Right renal pelvis (tissue), 4 donors: ENCODE results near the gene ADIPOR1. TPM values are rescaled to one million over a fixed set of nuclear protein-coding genes. Genes with fewer than 3 reads are reported as not detected.
A peak's percentile ranks its signal among the peaks of the same experiment; 100 is the strongest.
"Not testable (repeated sequence)": the region's sequence is repeated elsewhere in the genome, so short reads cannot be mapped to it uniquely, and the experiment has no call there.

Experiments used
- DNase-seq, 4 donors: peaks; one replicate each; pipeline ENCODE4 v3.0.0-alpha.2; 2013; ENCODE audit warnings: low read depth in 4 of 4, low spot score in 3 of 4, missing footprints in 1 of 4
- polyA plus RNA-seq, 4 donors: library from polyadenylated mRNA; unstranded; fragments of 120-200 nt; gene quantifications; one replicate each; pipeline ENCODE4 v1.2.1, GENCODE V29; 2013; ENCODE audit not compliant: insufficient read length in 4 of 4

Gene ADIPOR1
- polyA plus RNA-seq, 4 donors, result 82.6 to 85.0 (median 83.9) TPM

DNA sequence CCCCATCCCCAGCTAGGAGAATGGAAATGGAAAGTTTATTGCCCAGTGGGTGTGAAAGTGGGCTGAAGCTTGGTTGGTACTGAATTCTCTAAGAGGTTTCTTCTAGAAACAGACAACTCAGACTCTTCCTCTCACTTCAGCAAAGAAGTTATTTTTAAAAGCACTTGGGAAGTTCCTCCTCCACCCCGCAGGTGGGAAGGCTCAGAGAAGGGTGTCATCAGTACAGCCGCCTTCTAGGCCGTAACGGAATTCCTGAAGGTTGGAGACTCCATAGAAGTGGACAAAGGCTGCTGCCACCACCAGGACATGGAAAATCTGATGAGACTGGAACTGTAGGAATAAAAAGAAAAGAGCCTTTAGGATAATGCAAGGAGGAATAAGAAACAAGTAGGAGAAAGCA is 16.7 kb downstream of the ADIPOR1 start:
- no peak for DNase-seq

DNA sequence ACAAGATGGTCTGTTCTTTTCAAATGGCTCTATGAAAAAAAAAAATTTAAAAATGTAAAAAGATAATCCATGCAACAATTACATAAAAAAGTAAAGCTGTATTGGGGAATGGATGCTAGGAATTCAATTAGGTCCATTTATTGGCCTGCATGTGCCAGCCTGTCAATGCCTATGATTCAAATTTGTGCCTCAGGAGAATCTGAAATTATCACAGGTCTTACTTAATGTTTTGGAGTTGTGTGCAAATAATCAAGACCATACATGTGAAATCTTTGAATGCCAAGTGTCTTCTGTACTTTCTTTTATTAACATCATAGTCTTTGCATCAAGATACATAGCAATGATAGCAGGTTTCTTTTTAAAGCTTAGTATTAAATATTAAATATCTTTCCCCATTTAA is 17.6 kb downstream of the ADIPOR1 start:
- DNase-seq, result no peak

DNA sequence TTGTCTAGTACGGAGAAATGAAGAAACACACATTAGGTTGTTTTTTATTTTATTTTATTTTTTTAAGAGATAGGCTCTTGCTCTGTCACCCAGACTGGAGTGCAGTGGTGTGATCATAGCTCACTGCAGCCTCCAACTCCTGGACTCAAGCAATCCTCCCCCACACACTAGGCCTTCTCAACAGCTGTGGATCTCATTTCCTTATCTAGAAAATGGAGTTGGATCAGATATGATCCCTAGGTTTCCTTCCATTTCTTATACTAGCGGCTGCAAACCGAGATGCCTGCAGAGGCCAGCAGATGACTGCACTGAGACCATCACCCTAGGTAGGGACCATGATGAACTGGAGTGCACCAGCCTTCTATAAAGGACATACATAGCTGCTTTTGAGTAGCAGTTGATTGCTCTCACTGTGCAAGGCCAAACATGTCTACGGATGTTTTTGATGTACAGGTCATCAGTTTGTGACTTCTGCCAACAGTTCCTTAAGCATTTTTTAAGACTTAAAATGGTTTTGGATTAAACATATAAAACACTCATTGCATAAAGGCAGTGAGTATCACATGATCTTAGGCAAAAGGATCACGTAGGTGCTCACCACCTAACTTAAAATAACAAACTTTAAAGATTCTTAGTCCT is 19.7 kb downstream of the ADIPOR1 start:
- no peak for DNase-seq

DNA sequence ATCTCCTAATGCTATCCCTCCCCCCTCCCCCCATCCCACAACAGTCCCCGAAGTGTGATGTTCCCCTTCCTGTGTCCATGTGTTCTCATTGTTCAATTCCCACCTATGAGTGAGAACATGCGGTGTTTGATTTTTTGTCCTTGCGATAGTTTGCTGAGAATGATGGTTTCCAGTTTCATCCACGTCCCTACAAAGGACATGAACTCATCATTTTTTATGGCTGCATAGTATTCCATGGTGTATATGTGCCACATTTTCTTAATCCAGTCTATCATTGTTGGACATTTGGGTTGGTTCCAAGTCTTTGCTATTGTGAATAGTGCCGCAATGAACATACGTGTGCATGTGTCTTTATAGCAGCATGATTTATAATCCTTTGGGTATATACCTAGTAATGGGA is 21.7 kb downstream of the ADIPOR1 start:
- not testable (repeated sequence) for DNase-seq

DNA sequence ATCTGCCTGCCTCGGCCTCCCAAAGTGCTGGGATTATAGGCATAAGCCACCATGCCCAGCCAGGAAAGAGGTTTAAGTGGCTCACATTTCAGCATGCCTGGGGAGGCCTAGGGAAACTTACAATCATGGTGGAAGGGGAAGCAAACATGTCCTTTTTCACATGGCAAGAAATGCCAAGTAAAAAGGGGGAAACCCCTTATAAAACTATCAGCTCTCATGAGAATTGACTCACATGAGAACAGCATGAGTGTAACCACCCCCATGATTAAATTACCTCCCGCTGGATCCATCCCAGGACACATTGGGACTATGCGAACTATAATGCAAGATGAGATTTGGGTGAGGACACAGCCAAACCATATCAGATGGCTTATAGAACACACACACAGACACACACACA is 22.3 kb downstream of the ADIPOR1 start:
- DNase-seq, result no peak

DNA sequence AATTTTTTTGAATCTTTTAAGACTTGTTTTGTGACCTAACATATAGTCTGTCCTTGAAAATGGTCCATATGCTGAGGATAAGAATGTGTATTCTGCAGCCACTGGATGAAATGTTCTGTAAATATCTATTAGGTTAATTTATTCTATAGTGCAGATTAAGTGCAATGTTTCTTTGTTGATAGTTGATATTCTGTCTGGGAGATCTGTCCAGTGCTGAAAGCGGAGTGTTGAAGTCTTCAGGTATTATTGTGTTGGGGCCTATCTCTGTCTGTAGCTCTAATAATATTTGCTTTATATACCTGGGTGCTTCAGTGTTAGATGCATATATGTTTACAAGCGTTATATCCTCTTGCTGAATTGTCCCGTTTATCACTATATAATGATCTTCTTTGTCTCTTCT is 23.4 kb downstream of the ADIPOR1 start:
- no peak for DNase-seq

DNA sequence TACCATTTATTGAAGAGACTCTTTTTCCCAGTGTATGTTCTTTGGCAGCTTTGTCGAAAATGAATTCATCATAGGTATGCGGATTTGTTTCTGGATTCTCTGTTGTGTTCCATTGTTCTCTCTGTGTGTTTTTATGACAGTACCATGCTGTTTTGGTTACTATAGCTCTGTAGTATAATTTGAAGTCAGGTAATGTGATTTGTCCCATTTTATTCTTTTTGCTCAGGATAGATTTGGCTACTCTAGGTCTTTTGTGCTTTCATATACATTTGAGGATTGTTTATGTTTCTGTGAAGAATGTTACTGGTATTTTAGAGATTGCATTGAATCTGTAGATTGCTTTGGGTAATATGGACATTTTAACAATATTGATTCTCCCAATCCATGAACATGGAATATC is 25.6 kb downstream of the ADIPOR1 start:
- no peak for DNase-seq

DNA sequence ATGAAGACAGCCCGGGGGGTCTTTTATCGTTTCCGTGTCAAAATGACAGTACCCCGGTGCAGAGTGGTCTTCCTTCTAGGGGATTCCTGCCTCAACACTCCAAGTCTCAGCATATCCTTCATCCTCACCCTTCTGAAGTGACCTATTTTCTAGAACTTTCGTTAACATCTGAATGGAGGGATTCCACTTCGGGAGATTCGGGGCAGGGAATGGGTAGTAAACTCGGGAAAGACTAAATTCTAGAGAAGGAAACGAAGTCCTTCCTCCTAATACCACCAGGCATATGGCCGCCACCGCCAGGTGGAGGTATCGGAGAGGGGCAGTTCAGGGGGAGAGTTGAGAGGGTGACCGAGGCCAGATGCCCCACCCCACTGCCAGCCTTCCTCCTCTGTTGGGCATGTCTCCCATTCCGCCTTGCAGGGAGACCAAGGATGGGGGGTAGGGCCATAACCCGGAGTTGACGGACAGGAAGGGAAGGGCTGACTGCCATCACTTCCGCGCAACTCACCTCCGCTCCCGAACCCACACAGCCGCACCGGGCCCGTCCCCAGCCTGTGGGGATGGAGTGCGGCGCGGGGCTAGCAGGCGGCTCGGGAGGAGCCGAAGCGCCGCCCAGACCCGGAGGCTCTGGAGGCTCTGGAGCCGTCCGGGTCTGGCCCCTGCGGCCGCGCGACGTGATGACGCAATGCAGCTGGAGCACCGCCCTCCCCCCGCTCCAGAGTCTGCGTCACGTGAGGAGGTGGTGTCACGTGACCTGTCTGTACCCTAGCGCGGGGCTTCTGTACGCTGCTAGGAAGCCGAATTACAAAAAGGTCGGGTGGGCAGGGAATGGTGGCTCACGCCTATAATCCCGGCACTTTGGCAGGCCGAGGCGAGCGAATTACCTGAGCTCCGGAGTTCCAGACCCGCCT is 31.3 kb downstream of the ADIPOR1 start, which contains the start of gene KLHL12:
Gene KLHL12 (minus strand): TSS at position 654 of the 911 bp plus-strand sequence. CDS start 2,072 bp downstream, outside the sequence.
- DNase-seq, result peak; percentile 93 to 97 (median 94)

DNA sequence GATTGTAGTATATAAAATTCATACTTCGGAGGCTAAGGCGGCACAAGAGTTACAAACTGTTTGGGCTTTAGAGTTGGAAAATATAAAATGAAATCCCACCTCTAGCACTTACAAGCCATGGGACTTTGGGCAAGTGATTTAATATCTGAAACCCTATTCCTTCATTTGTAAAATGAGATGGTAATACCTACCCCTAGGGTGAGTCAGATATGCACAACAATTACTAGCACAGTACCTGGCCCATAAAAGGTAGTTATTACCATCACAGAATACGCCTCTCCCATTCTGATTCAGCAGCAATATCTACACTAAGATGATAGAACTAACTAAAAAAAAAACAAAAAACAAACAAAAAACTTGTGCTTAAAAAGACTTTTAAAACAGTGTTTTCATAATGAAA is 34.6 kb downstream of the ADIPOR1 start:
- no peak for DNase-seq

DNA sequence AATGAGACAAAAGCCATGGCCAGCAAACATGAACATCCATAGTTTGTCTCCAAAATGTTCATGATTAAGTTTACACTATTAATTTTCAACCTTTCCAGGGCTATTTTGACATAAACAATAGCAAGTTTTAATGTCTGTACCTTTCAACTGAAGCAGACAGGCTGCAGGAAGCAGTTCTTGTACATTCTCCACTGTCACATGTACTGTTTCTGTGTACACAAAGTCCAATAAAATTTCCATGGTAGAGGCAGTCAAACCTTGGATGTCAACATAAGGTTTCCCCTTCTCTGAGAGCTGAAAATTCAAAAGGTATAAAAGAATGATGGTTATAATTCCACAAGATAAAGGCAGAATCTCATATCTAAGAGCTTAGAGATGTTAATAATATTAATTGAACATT is 38.5 kb downstream of the ADIPOR1 start:
- no peak for DNase-seq

DNA sequence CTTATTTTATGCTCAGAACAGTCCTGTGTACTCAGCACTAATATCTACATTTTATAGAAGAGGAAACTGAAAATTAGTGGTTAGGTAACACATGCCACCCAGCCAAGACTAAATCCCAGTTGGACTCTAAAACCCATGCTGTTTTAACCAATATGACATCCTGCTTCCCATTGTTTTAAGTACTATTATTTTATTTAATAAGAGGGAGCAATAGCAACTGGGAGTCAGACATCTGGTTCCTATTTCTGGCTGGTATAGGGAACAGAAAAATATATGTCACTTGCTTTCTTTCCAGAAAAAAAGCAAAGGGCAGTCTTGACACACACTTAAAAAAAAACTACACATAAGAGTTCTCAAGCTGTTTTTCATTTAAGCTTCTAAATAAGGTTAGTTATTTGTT is 43.0 kb downstream of the ADIPOR1 start:
- DNase-seq, result no peak

DNA sequence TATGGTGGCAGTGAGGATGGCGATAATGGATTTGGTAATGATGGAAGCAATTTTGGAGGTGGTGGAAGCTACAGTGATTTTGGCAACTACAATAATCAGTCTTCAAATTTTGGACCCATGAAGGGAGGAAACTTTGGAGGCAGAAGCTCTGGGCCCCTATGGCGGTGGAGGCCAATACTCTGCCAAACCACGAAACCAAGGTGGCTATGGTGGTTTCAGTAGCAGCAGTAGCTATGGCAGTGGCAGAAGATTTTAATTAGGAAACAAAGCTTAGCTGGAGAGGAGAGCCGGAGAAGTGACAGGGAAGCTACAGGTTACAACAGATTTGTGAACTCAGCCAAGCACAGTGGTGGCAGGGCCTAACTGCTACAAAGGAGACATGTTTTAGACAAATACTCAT is 45.6 kb downstream of the ADIPOR1 start:
- not testable (repeated sequence) for DNase-seq

DNA sequence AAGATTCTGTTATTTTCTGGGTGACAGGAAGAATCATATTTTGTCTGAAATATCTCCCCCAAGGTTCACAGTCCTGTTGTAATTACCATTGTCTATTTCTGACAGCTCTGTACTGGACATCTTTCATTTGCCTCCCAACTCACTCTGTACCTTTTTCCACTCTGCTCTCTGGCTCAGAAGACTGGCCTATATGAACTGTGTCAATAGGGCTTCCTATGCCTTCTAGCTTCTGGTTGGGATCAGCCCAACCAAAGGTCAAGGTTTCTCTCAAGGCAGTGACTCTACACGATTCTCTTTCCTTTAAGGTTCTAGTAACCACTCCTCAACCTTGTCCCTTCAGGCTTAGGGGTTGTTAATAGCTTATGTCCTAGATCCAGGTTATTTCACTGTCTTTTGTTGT is 48.6 kb downstream of the ADIPOR1 start:
- DNase-seq, result no peak

DNA sequence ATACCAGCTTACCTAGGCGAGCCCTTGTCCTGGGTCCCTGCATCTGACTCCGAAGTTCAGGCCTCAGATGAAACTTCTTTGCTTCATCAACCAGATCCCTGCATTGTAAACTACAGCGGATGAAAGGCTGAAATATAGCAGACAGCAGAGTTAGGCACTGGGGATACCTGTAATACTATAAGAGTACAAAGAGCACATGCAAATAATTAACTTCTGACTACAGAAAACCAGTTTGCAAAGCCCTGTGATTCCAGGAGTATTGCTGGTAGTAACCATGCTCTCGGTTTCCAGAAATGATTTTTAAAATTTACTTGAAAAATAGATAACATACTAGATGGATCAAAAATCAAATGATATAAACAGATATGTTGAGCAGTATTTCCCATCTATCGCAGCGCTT is 49.1 kb downstream of the ADIPOR1 start:
- no peak for DNase-seq

DNA sequence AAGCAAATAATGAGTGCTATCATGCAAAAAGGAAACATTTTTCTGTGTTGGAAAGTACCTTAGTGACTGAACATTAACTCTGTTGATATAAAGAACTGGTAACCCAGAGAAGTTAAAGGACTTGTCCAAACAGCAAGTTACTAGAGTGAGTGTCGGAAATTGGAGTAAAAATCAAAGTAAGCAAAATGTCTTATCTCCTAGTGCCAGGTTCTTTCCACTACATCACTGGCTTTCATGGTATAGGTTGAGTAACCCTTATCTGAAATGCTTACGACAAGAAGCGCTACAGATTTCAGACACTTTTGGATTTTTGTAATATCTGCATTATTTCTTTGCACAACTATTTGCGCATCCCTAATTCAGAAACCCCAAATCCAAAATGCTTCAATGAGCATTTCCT is 52.8 kb downstream of the ADIPOR1 start:
- no peak for DNase-seq

DNA sequence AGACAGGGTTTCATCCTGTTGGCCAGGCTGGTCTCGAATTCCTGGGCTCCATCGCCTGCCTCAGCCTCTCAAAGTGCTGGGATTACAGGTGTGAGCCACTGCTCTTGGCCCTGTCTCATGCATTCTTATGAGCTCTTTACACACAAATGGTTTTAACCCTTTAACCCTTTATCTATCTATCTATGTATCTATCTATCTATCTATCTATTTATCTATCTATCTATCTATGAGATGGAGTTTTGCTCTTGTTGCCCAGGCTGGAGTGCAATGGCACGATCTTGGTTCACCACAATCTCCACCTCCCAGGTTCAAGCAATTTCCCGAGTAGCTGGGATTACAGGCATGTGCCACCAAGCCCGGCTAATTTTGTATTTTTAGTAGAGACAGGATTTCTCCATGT is 54.3 kb downstream of the ADIPOR1 start:
- DNase-seq, result not testable (repeated sequence)

DNA sequence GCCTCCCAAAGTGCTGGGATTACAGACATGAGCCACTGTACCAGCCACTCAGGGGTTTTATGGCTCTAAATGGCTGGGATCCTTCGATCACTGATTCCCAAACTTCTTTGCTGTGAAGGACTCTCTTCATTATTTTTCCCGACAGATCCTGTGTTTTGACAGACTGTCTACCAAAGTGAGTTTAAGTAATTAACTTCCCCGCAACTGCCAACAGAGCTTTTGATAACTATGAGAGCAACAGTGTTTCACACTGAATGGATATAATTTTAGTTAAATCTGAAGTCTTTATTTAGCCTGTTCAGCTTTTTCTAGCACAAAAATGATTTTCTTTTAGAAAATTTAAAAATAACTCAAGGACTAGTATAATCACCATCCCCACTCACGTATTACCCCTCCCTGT is 56.6 kb downstream of the ADIPOR1 start:
- no peak for DNase-seq

DNA sequence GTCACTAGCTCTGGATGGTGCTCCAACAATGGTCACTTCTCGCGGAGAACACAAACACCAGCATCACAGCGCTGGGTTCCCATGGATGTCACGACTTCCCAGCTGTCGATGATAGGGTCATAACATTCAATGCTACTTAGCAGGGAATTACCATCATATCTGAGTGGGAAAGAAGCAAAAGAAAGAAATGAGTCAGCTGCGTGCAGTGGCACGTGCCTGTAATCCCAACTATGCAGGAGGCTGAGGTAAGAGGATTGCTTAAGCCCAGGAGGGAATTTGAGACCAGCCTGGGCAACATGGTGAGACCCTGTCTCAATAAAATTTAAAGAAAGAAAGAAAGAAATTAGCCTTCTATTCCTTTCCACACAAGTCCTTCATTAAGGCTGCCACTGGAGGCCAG is 65.6 kb downstream of the ADIPOR1 start:
- DNase-seq, result no peak
